Measurements from ENCODE around the gene PEX11G.

GRCh38 chr19:7456964-7457541, 31.8 kb downstream of the PEX11G start:
- no peak for TF ChIP-seq CTCF (IDR thresholded peaks at IDR 0.05; ENCODE audit: insufficient read depth, low read length)
- no peak for TF ChIP-seq GABPA (IDR thresholded peaks at IDR 0.05; ENCODE audit: low read depth)
- no peak for TF ChIP-seq SPI1 (IDR thresholded peaks at IDR 0.05; ENCODE audit: borderline replicate concordance, low read depth)
- TF ChIP-seq POLR2AphosphoS5 (IDR thresholded peaks at IDR 0.05; ENCODE audit: low read depth): no peak
- TF ChIP-seq, protein P1, sequence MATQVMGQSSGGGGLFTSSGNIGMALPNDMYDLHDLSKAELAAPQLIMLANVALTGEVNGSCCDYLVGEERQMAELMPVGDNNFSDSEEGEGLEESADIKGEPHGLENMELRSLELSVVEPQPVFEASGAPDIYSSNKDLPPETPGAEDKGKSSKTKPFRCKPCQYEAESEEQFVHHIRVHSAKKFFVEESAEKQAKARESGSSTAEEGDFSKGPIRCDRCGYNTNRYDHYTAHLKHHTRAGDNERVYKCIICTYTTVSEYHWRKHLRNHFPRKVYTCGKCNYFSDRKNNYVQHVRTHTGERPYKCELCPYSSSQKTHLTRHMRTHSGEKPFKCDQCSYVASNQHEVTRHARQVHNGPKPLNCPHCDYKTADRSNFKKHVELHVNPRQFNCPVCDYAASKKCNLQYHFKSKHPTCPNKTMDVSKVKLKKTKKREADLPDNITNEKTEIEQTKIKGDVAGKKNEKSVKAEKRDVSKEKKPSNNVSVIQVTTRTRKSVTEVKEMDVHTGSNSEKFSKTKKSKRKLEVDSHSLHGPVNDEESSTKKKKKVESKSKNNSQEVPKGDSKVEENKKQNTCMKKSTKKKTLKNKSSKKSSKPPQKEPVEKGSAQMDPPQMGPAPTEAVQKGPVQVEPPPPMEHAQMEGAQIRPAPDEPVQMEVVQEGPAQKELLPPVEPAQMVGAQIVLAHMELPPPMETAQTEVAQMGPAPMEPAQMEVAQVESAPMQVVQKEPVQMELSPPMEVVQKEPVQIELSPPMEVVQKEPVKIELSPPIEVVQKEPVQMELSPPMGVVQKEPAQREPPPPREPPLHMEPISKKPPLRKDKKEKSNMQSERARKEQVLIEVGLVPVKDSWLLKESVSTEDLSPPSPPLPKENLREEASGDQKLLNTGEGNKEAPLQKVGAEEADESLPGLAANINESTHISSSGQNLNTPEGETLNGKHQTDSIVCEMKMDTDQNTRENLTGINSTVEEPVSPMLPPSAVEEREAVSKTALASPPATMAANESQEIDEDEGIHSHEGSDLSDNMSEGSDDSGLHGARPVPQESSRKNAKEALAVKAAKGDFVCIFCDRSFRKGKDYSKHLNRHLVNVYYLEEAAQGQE (IDR thresholded peaks at IDR 0.05; ENCODE audit: insufficient replicate concordance, low read depth): no peak
